Mononuclear cell (primary cell): ENCODE data around the gene SORBS1. TPM values are rescaled to one million over a fixed set of nuclear protein-coding genes. Genes with fewer than 3 reads are reported as not detected.

ENCODE experiments used
- H3K27me3 ChIP-seq: 2 replicates; pipeline ENCODE4 v1.6.0; 2011; ENCODE audit warnings: low read length, control low read depth; ENCODE audit not compliant: insufficient read depth
- H3K4me1 ChIP-seq: 2 replicates; pipeline ENCODE4 v1.5.1; 2011; ENCODE audit warnings: mild to moderate bottlenecking, low read length, control low read depth; ENCODE audit not compliant: insufficient read depth
- H3K4me3 ChIP-seq: 2 replicates; pipeline ENCODE4 v1.5.1; 2011; ENCODE audit warnings: mild to moderate bottlenecking, low read length, moderate library complexity
- H3K9me3 ChIP-seq: 2 replicates; pipeline ENCODE4 v1.5.1; 2011; ENCODE audit warnings: low read depth, mild to moderate bottlenecking, control low read depth, low read length
- total RNA-seq: library from RNA; depleted of rRNA; stranded (reverse); fragments of >200 nt; gene quantifications from one replicate; pipeline ENCODE4 v1.2.3, GENCODE V29; 2012

SORBS1 gene
- total RNA-seq, 1 donor, result 5.2 TPM

- no peaks in the 10 kb centered on the region for H3K9me3 ChIP-seq
- H3K4me1 ChIP-seq, result no peaks in the 10 kb centered on the region
These were observed 42.4 kb downstream of the SORBS1 start for GRCh38 chr10:95518455-95519452.

DNA sequence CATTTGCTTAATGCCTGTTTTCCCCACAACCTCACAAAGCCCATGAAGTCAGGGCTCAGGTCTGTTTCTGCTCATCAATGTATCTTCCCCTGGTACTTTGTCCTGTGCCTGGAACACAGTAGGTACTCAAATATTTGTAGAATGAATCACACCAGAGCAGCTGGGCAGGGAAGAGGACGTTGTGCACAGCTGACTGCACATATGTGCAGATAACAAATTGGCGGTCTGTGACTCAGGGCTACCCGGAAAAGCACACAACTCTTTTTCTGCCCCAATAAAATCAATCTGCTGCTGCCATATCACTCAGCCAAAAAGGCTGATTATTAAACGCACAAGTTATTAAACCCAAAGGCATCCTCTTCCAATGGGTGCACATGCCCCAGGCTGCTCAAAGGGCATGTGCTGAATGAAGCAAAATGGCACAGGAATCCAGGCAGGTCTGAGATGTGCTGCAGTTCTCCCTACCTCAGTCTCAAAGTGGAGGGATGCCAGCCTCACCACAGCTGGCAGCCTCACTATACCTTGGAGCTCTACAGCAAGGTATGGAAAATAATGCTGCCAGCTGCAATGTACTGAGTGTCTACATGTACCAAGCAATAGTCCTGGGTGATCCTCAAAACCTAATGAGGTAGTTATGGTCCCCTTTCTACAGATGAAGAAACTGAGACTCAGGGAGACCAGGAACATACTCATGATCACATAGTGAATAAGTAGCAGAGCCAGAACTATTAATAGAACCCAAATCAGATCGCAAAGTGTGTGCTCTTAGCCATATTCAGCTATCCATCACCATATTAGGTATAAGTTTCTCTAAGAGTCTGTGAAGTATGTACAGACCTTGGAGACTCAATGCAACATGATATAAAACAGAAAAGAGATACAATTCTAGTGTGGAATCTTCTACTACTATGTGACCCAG is 43.4 kb downstream of the SORBS1 start:
- Histone ChIP-seq H3K4me1 (no peaks in the 10 kb centered on the region), H3K9me3 (no peaks in the 10 kb centered on the region), H3K4me3 (no peak overlapping the region), H3K27me3 (no peaks in the 10 kb centered on the region)

More at GRCh38 chr10:95518455-95519452, 42.4 kb downstream of the SORBS1 start:
- Histone ChIP-seq H3K4me3 (no peak overlapping the region), H3K27me3 (no peaks in the 10 kb centered on the region)

DNA sequence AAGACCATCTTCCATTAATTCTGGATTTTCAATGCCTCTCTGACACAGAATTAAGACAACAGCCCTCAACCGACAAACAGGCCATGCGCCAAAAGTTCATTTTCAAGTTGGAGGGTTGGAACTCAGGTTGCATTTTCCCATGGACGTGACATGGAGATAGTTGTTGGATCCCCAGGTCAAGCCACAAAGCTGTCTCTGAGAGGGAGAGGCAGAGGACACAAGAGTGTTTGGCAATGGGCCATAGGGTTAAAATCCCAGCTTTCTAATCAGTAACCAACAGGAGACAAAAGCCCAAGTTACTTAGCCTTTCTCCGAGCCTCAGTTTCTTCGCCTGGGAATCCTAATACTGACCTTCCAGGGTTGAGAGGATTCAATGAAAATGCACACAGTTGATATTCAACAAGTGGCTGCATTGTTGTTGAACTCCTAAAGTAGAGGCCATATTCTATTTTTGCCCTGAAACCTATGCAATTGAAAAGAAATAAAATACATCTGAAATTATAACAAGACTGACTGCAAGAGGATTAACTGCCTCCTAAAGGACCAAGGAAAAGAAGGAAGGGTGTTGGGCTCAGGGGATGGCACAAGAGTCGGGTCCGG is 44.3 kb downstream of the SORBS1 start:
- no peaks in the 10 kb centered on the region for H3K4me1 ChIP-seq
- H3K9me3 ChIP-seq, result no peaks in the 10 kb centered on the region
- no peak overlapping the region for H3K4me3 ChIP-seq
- H3K27me3 ChIP-seq, result no peaks in the 10 kb centered on the region

- Histone ChIP-seq H3K9me3 (no peaks in the 10 kb centered on the region), H3K27me3 (no peaks in the 10 kb centered on the region), H3K4me3 (no peak overlapping the region)
These were observed 47.2 kb downstream of the SORBS1 start for GRCh38 chr10:95513941-95514392.

DNA sequence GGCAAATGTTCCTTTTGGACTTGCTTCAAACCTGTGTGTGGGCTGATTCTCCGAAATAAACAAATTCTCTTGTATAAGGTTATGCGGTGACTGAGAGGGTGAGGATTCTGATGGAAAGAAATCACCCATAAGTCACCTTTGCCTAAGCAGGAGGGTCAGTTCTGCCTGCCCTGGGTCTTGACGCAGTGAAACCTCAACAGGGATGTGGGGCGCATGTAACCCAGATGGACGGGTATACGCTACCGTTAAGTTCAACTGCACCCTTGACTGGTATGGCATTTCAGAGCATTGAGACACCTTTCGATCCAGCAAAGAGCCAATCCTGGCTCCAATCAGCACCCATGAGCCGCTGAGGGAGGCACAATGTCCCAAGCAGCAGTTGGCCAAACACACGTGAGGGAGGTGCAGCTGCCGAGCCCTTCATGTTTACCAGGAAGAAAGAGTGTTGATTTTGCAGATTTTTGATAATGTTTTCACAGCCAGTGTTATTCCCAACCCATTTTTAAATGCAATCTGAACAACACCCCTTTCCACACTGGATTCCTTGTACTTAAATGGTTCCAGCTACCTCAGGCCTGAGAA is 48.1 kb downstream of the SORBS1 start:
- Histone ChIP-seq H3K27me3 (no peaks in the 10 kb centered on the region), H3K9me3 (no peaks in the 10 kb centered on the region), H3K4me3 (no peak overlapping the region), H3K4me1 (no peaks in the 10 kb centered on the region)

More at GRCh38 chr10:95513941-95514392, 47.2 kb downstream of the SORBS1 start:
- no peaks in the 10 kb centered on the region for H3K4me1 ChIP-seq

GRCh38 chr10:95511314-95511713 is 49.9 kb downstream of the SORBS1 start:
- no peaks in the 10 kb centered on the region for H3K27me3 ChIP-seq
- no peak overlapping the region for H3K4me3 ChIP-seq
- no peaks in the 10 kb centered on the region for H3K9me3 ChIP-seq
- no peaks in the 10 kb centered on the region for H3K4me1 ChIP-seq

- Histone ChIP-seq H3K9me3 (no peaks in the 10 kb centered on the region), H3K4me1 (no peaks in the 10 kb centered on the region), H3K4me3 (no peak overlapping the region), H3K27me3 (no peaks in the 10 kb centered on the region)
These were observed 51.9 kb downstream of the SORBS1 start for GRCh38 chr10:95509251-95509650.

DNA sequence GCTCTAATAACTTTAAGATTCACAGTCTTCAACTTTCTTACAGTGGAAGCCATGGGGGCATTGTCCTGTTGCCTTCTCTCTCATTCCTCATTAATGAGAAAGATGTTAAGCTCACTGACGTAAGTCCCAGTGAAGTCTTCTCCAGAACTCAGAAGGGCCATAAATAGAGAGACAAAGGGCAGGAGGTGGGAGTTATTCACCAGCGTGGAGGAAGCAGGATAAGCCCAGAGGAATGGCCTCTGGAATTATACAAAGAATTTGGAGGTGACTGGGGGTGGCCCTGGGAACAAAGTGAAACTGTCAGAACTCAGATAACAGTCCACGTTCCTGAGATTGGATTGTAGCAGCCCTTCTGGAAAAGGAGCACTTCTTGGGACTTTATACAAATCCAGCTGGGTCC is 52.4 kb downstream of the SORBS1 start:
- Histone ChIP-seq H3K27me3 (no peaks in the 10 kb centered on the region), H3K4me3 (no peak overlapping the region), H3K9me3 (no peaks in the 10 kb centered on the region), H3K4me1 (no peaks in the 10 kb centered on the region)

- Histone ChIP-seq H3K4me3 (no peak overlapping the region), H3K9me3 (no peaks in the 10 kb centered on the region), H3K27me3 (no peaks in the 10 kb centered on the region), H3K4me1 (no peaks in the 10 kb centered on the region)
These were observed 55.0 kb downstream of the SORBS1 start for GRCh38 chr10:95506056-95506737.

- Histone ChIP-seq H3K4me3 (no peak overlapping the region), H3K27me3 (no peaks in the 10 kb centered on the region), H3K4me1 (no peaks in the 10 kb centered on the region), H3K9me3 (no peaks in the 10 kb centered on the region)
These were observed 55.5 kb downstream of the SORBS1 start for GRCh38 chr10:95505641-95506040.

DNA sequence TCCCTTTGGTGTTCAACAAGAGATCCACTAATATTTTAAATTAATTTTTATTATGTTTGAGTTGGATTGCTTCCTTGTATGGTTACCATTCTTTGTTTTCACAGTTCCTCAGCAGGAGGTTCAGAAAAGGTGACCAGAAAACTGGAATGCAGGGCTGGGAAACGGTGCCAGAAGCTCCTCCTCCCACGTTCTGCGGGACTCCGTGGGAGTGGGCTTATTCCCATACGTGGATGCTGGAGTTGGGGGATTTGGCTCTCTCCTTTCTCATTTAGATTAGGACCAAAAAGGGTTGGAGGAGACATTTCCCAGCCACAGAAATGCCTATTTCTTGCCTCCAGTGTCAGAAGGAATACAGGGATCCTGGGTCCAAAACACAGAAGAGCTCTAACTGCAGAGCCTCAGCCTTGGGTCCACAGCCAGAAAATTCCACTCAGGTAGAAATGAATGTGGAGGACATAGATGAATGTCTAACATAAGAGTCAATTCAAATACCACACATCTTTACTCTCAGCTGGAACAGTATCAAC is 56.0 kb downstream of the SORBS1 start:
- Histone ChIP-seq H3K4me3 (no peak overlapping the region), H3K4me1 (no peaks in the 10 kb centered on the region), H3K9me3 (no peaks in the 10 kb centered on the region), H3K27me3 (no peaks in the 10 kb centered on the region)

- Histone ChIP-seq H3K27me3 (no peaks in the 10 kb centered on the region), H3K4me3 (no peak overlapping the region), H3K9me3 (no peaks in the 10 kb centered on the region), H3K4me1 (no peaks in the 10 kb centered on the region)
These were observed 56.9 kb downstream of the SORBS1 start for GRCh38 chr10:95504246-95504691.

- H3K9me3 ChIP-seq, result no peaks in the 10 kb centered on the region
- H3K27me3 ChIP-seq, result no peaks in the 10 kb centered on the region
- no peaks in the 10 kb centered on the region for H3K4me1 ChIP-seq
- H3K4me3 ChIP-seq, result no peak overlapping the region
These were observed 57.6 kb downstream of the SORBS1 start for GRCh38 chr10:95503526-95503925.

- H3K4me3 ChIP-seq, result no peak overlapping the region
- H3K27me3 ChIP-seq, result no peaks in the 10 kb centered on the region
- H3K4me1 ChIP-seq, result no peaks in the 10 kb centered on the region
- no peaks in the 10 kb centered on the region for H3K9me3 ChIP-seq
These were observed 58.2 kb downstream of the SORBS1 start for GRCh38 chr10:95503001-95503400.
